WTC11 (cell line): ENCODE results near the gene PDE8A. TPM values are rescaled to one million over a fixed set of nuclear protein-coding genes. Genes with fewer than 3 reads are reported as not detected.

Experiments used
- ATAC-seq: fragments of 200-7000 bp; cut with Tn5 transposase; 2 replicates; pipeline ENCODE4 v1.10.0; 2021; ENCODE audit warnings: mild to moderate bottlenecking, moderate library complexity
- CTCF ChIA-PET: fragments of 300-600 bp; sonication (Branson Sonifier 250); formaldehyde crosslinking; loops from one replicate; lab custom pipeline; 2021; ENCODE audit warnings: antibody characterized with exemption; lab: Charles Lee
- POLR2A ChIA-PET: fragments of 350-600 bp; sonication (Branson Sonifier 250); formaldehyde crosslinking; loops from one replicate; lab custom pipeline; 2021; ENCODE audit warnings: antibody characterized with exemption; lab: Charles Lee
- DNase-seq: peaks from one replicate; pipeline ENCODE4 v3.0.0; 2021; ENCODE audit warnings: low spot score
- H3K27ac Mint-ChIP-seq: 2 replicates; pipeline ENCODE4 v1.8.0; 2021; ENCODE audit warnings: mixed read lengths
- H3K27me3 Mint-ChIP-seq: 2 replicates; pipeline ENCODE4 v1.8.0; 2021; ENCODE audit warnings: low read depth, mild to moderate bottlenecking, moderate library complexity, mixed read lengths
- H3K36me3 Mint-ChIP-seq: 2 replicates; pipeline ENCODE4 v1.8.0; 2021; ENCODE audit warnings: mixed read lengths
- H3K4me1 Mint-ChIP-seq: 2 replicates; pipeline ENCODE4 v1.8.0; 2022; ENCODE audit warnings: mixed read lengths
- H3K4me3 Mint-ChIP-seq: 2 replicates; pipeline ENCODE4 v1.8.0; 2021; ENCODE audit warnings: mild to moderate bottlenecking, moderate library complexity, mixed read lengths
- H3K9me3 Mint-ChIP-seq: 2 replicates; pipeline ENCODE4 v1.8.0; 2021; ENCODE audit warnings: mixed read lengths
- CREB1 ChIP-seq: sonication (generic); formaldehyde crosslinking; IDR thresholded peaks from 2 replicates; pipeline ENCODE4 v1.8.0; 2023; ENCODE audit warnings: mild to moderate bottlenecking, missing genetic modification reagents
- CREM ChIP-seq: sonication (generic); formaldehyde crosslinking; IDR thresholded peaks from 2 replicates; pipeline ENCODE4 v1.8.1; 2022; ENCODE audit warnings: mild to moderate bottlenecking, missing genetic modification reagents, moderate library complexity
- ETV6 ChIP-seq: sonication (generic); formaldehyde crosslinking; IDR thresholded peaks from 2 replicates; pipeline ENCODE4 v1.8.1; 2022; ENCODE audit warnings: mild to moderate bottlenecking, missing genetic modification reagents
- FOXJ3 ChIP-seq: sonication (generic); formaldehyde crosslinking; IDR thresholded peaks from 2 replicates; pipeline ENCODE4 v1.9.0; 2021; ENCODE audit warnings: missing genetic modification reagents, mild to moderate bottlenecking, borderline replicate concordance
- HMGA2 ChIP-seq: fragments of 250-450 bp; sonication (Bioruptor Pico); IDR thresholded peaks from 2 replicates; pipeline ENCODE4 v1.4.0; 2021; ENCODE audit warnings: mild to moderate bottlenecking, moderate library complexity
- IRF2 ChIP-seq: sonication (generic); formaldehyde crosslinking; IDR thresholded peaks from 2 replicates; pipeline ENCODE4 v1.8.0; 2022; ENCODE audit warnings: low read depth, missing genetic modification reagents, borderline replicate concordance
- KAT7 ChIP-seq: sonication (generic); formaldehyde crosslinking; IDR thresholded peaks from 2 replicates; pipeline ENCODE4 v1.8.1; 2023; ENCODE audit warnings: missing genetic modification reagents, mild to moderate bottlenecking, borderline replicate concordance
- ZNF121 ChIP-seq: sonication (generic); formaldehyde crosslinking; IDR thresholded peaks from 2 replicates; pipeline ENCODE4 v1.8.0; 2023; ENCODE audit warnings: missing genetic modification reagents
- ZNF232 ChIP-seq: sonication (generic); formaldehyde crosslinking; IDR thresholded peaks from 2 replicates; pipeline ENCODE4 v1.8.0; 2022; ENCODE audit warnings: mild to moderate bottlenecking, missing genetic modification reagents
- ZNF396 ChIP-seq: fragments of 250-450 bp; sonication (Bioruptor Pico); IDR thresholded peaks from 2 replicates; pipeline ENCODE4 v1.8.0; 2021; ENCODE audit warnings: mild to moderate bottlenecking, moderate library complexity, borderline replicate concordance
- ZNF416 ChIP-seq: fragments of 250-450 bp; sonication (Bioruptor Pico); IDR thresholded peaks from 2 replicates; pipeline ENCODE4 v1.9.0; 2021; ENCODE audit warnings: mild to moderate bottlenecking, inconsistent platforms
- ZNF671 ChIP-seq: fragments of 250-450 bp; sonication (Bioruptor Pico); IDR thresholded peaks from 2 replicates; pipeline ENCODE4 v1.8.0; 2021; ENCODE audit warnings: mild to moderate bottlenecking
- total RNA-seq: library from RNA; stranded (reverse); gene quantifications from 3 replicates; pipeline ENCODE4 v1.2.3, GENCODE V29; 2021
- TF ChIP-seq, protein P1 (sequence below): sonication (generic); formaldehyde crosslinking; IDR thresholded peaks from 2 replicates; pipeline ENCODE4 v1.8.0; 2022; ENCODE audit warnings: mild to moderate bottlenecking, missing genetic modification reagents
- TF ChIP-seq, protein P2 (sequence below): sonication (generic); formaldehyde crosslinking; IDR thresholded peaks from 2 replicates; pipeline ENCODE4 v1.8.1; 2023; ENCODE audit warnings: mild to moderate bottlenecking, missing genetic modification reagents, borderline replicate concordance
- TF ChIP-seq, protein P3 (sequence below): sonication (generic); formaldehyde crosslinking; IDR thresholded peaks from 2 replicates; pipeline ENCODE4 v1.8.1; 2023; ENCODE audit warnings: mild to moderate bottlenecking, missing genetic modification reagents
- TF ChIP-seq, protein P4 (sequence below): fragments of 250-450 bp; sonication (Bioruptor Pico); IDR thresholded peaks from 2 replicates; pipeline ENCODE4 v1.9.0; 2021; ENCODE audit warnings: mild to moderate bottlenecking, borderline replicate concordance
- TF ChIP-seq, protein P5 (sequence below): sonication (generic); formaldehyde crosslinking; conservative IDR thresholded peaks from 2 replicates; pipeline ENCODE4 v1.8.1; 2022; ENCODE audit warnings: mild to moderate bottlenecking, missing genetic modification reagents
- TF ChIP-seq, protein P6 (sequence below): fragments of 250-450 bp; sonication (Bioruptor Pico); IDR thresholded peaks from 2 replicates; pipeline ENCODE4 v1.9.0; 2021; ENCODE audit warnings: moderate library complexity, mild to moderate bottlenecking, inconsistent platforms, borderline replicate concordance

PDE8A gene
- total RNA-seq, 1 experiment from 2014 or later = 13.9 TPM

DNA sequence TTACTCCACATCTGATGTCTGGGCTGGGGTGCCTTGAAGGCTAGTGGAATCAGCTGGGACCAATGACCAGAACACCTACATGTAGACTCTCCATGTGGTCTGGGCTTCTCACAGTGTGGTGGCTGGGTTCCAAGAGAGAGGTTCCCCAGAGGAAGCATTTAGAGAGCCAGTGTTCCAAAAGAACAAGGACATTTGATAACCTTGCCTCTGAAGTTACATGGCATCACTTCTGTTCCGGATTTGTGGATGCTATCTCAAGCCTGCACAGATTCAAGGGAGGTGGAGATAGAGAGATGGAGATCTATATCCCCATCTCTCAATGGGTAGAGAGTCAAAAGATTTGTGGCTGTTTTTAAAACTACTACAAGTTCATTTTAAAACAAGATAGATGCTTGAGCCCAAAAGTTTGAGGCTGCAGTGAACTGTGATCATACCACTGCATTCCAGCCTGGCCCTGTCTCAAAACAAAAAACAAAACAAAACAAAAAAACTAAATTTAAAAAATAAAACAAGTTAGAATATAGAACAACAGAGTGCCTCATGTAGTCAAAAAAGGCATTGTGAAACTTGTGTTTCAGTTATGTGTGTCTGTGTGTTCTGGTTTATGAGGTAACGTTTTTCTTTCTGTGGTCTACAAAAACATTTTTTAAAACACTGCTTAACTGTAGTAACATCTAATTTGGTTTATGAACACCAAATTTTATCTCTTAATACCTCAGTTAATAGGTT is 44.8 kb downstream of the PDE8A start:
- H3K27ac Mint-ChIP-seq = no peak overlapping the region
- no peaks in the 10 kb centered on the region for H3K9me3 Mint-ChIP-seq
- POLR2A ChIA-PET = no interaction called here
- no peaks in the 10 kb centered on the region for H3K27me3 Mint-ChIP-seq
- TF ChIP-seq, protein P1, sequence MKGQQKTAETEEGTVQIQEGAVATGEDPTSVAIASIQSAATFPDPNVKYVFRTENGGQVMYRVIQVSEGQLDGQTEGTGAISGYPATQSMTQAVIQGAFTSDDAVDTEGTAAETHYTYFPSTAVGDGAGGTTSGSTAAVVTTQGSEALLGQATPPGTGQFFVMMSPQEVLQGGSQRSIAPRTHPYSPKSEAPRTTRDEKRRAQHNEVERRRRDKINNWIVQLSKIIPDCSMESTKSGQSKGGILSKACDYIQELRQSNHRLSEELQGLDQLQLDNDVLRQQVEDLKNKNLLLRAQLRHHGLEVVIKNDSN (CRISPR knock-in tag) = no peak
- TF ChIP-seq, protein P2, sequence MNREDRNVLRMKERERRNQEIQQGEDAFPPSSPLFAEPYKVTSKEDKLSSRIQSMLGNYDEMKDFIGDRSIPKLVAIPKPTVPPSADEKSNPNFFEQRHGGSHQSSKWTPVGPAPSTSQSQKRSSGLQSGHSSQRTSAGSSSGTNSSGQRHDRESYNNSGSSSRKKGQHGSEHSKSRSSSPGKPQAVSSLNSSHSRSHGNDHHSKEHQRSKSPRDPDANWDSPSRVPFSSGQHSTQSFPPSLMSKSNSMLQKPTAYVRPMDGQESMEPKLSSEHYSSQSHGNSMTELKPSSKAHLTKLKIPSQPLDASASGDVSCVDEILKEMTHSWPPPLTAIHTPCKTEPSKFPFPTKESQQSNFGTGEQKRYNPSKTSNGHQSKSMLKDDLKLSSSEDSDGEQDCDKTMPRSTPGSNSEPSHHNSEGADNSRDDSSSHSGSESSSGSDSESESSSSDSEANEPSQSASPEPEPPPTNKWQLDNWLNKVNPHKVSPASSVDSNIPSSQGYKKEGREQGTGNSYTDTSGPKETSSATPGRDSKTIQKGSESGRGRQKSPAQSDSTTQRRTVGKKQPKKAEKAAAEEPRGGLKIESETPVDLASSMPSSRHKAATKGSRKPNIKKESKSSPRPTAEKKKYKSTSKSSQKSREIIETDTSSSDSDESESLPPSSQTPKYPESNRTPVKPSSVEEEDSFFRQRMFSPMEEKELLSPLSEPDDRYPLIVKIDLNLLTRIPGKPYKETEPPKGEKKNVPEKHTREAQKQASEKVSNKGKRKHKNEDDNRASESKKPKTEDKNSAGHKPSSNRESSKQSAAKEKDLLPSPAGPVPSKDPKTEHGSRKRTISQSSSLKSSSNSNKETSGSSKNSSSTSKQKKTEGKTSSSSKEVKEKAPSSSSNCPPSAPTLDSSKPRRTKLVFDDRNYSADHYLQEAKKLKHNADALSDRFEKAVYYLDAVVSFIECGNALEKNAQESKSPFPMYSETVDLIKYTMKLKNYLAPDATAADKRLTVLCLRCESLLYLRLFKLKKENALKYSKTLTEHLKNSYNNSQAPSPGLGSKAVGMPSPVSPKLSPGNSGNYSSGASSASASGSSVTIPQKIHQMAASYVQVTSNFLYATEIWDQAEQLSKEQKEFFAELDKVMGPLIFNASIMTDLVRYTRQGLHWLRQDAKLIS (CRISPR knock-in tag) = no peak
- TF ChIP-seq ZNF232 = no peak
- no peak for TF ChIP-seq ZNF396 (CRISPR knock-in tag)
- TF ChIP-seq KAT7 (CRISPR knock-in tag) = no peak
- TF ChIP-seq, protein P3, sequence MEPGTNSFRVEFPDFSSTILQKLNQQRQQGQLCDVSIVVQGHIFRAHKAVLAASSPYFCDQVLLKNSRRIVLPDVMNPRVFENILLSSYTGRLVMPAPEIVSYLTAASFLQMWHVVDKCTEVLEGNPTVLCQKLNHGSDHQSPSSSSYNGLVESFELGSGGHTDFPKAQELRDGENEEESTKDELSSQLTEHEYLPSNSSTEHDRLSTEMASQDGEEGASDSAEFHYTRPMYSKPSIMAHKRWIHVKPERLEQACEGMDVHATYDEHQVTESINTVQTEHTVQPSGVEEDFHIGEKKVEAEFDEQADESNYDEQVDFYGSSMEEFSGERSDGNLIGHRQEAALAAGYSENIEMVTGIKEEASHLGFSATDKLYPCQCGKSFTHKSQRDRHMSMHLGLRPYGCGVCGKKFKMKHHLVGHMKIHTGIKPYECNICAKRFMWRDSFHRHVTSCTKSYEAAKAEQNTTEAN (CRISPR knock-in tag) = no peak
- TF ChIP-seq, protein P4, sequence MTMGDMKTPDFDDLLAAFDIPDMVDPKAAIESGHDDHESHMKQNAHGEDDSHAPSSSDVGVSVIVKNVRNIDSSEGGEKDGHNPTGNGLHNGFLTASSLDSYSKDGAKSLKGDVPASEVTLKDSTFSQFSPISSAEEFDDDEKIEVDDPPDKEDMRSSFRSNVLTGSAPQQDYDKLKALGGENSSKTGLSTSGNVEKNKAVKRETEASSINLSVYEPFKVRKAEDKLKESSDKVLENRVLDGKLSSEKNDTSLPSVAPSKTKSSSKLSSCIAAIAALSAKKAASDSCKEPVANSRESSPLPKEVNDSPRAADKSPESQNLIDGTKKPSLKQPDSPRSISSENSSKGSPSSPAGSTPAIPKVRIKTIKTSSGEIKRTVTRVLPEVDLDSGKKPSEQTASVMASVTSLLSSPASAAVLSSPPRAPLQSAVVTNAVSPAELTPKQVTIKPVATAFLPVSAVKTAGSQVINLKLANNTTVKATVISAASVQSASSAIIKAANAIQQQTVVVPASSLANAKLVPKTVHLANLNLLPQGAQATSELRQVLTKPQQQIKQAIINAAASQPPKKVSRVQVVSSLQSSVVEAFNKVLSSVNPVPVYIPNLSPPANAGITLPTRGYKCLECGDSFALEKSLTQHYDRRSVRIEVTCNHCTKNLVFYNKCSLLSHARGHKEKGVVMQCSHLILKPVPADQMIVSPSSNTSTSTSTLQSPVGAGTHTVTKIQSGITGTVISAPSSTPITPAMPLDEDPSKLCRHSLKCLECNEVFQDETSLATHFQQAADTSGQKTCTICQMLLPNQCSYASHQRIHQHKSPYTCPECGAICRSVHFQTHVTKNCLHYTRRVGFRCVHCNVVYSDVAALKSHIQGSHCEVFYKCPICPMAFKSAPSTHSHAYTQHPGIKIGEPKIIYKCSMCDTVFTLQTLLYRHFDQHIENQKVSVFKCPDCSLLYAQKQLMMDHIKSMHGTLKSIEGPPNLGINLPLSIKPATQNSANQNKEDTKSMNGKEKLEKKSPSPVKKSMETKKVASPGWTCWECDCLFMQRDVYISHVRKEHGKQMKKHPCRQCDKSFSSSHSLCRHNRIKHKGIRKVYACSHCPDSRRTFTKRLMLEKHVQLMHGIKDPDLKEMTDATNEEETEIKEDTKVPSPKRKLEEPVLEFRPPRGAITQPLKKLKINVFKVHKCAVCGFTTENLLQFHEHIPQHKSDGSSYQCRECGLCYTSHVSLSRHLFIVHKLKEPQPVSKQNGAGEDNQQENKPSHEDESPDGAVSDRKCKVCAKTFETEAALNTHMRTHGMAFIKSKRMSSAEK = no peak
- TF ChIP-seq ETV6 (CRISPR knock-in tag) = no peak
- TF ChIP-seq, protein P5, sequence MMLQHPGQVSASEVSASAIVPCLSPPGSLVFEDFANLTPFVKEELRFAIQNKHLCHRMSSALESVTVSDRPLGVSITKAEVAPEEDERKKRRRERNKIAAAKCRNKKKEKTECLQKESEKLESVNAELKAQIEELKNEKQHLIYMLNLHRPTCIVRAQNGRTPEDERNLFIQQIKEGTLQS (CRISPR knock-in tag) = no peak
- TF ChIP-seq, protein P6, sequence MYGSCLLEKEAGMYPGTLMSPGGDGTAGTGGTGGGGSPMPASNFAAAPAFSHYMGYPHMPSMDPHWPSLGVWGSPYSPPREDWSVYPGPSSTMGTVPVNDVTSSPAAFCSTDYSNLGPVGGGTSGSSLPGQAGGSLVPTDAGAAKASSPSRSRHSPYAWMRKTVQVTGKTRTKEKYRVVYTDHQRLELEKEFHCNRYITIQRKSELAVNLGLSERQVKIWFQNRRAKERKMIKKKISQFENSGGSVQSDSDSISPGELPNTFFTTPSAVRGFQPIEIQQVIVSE (CRISPR knock-in tag) = no peak
- no peak for TF ChIP-seq FOXJ3 (CRISPR knock-in tag)
- TF ChIP-seq HMGA2 = no peak
- TF ChIP-seq CREM = no peak
- TF ChIP-seq ZNF121 (CRISPR knock-in tag) = no peak
- TF ChIP-seq ZNF671 = no peak
- no peak for TF ChIP-seq ZNF416
- TF ChIP-seq CREB1 = no peak
- TF ChIP-seq IRF2 (CRISPR knock-in tag) = no peak
- no peaks in the 10 kb centered on the region for H3K36me3 Mint-ChIP-seq
- ATAC-seq = no peak
- CTCF ChIA-PET = no interaction called here
- peaks cover 41% of the 10 kb centered on the region for H3K4me1 Mint-ChIP-seq
- DNase-seq = no peak
- no peak overlapping the region for H3K4me3 Mint-ChIP-seq
